HL-60 (cell line): Measurements from ENCODE around the gene ZFHX3.

Experiments used
- DNase-seq, 2 experiments: peaks; one replicate each; pipeline ENCODE4 v3.0.0-alpha.2; 2010 to 2020; ENCODE audit warnings: low read depth in 1 of 2, low spot score in 1 of 2
- H3K27ac ChIP-seq: fragments of 250-450 bp; sonication (Bioruptor Pico); replicated peaks from 2 replicates; pipeline ENCODE4 v1.5.1; 2020; ENCODE audit warnings: mild to moderate bottlenecking, moderate library complexity
- H3K27me3 ChIP-seq: fragments of 250-450 bp; sonication (Bioruptor Pico); 2 replicates; pipeline ENCODE4 v1.5.1; 2021; ENCODE audit warnings: mild to moderate bottlenecking, moderate library complexity; ENCODE audit not compliant: insufficient read depth, poor library complexity, severe bottlenecking
- H3K4me3 ChIP-seq: replicated peaks from 2 replicates; pipeline ENCODE4 v1.5.1; 2011; ENCODE audit warnings: mild to moderate bottlenecking, control low read depth, low read length; ENCODE audit not compliant: insufficient read depth
- CTCF ChIP-seq: IDR thresholded peaks from one replicate; pipeline ENCODE4 v1.5.1; 2011; ENCODE audit warnings: low read length, control low read depth, inconsistent platforms; ENCODE audit not compliant: insufficient read depth
- GABPA ChIP-seq: IDR thresholded peaks from 2 replicates; pipeline ENCODE4 v1.6.1; 2012; ENCODE audit warnings: low read depth
- POLR2AphosphoS5 ChIP-seq: IDR thresholded peaks from 2 replicates; pipeline ENCODE4 v1.6.1; 2012; ENCODE audit warnings: low read depth
- REST ChIP-seq: IDR thresholded peaks from 2 replicates; pipeline ENCODE4 v1.6.1; 2012; ENCODE audit warnings: low read depth; ENCODE audit not compliant: insufficient replicate concordance
- SPI1 ChIP-seq: IDR thresholded peaks from 2 replicates; pipeline ENCODE4 v1.6.1; 2012; ENCODE audit warnings: low read depth, mild to moderate bottlenecking, borderline replicate concordance

The ZFHX3 gene

GRCh38 chr16:72740347-72740746 is 307.6 kb downstream of the ZFHX3 start:
- no peak for DNase-seq
- no peaks in the 10 kb centered on the region for H3K27me3 ChIP-seq
- H3K27ac ChIP-seq, result no peak overlapping the region
- no peak overlapping the region for H3K4me3 ChIP-seq
- no peak for TF ChIP-seq CTCF
- TF ChIP-seq POLR2AphosphoS5, result no peak
- TF ChIP-seq SPI1, result no peak
- TF ChIP-seq GABPA, result no peak
- TF ChIP-seq REST, result no peak

DNA sequence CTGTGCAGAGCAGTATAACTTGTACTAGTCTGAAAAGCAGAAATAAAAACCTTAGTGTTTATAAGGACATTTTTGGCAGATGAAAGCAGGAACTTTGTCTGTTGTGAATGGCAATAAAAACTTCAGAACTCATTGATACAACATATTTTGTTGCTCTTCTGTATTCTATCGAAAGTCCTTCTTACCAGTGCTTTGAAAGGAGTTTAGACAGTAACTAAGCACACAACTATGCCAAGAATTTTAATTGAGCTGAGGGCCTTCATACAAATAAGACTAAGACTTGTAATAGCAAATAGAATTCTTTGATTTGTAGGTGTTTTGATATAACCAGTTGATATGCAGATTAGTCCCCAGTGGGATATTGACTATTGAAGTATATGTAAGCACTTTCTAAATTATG is 308.4 kb downstream of the ZFHX3 start:
- no peak for DNase-seq
- Histone ChIP-seq H3K27ac (no peak overlapping the region), H3K27me3 (no peaks in the 10 kb centered on the region), H3K4me3 (no peak overlapping the region)
- TF ChIP-seq POLR2AphosphoS5 (no peak), CTCF (no peak), SPI1 (no peak), GABPA (no peak), REST (no peak)

DNA sequence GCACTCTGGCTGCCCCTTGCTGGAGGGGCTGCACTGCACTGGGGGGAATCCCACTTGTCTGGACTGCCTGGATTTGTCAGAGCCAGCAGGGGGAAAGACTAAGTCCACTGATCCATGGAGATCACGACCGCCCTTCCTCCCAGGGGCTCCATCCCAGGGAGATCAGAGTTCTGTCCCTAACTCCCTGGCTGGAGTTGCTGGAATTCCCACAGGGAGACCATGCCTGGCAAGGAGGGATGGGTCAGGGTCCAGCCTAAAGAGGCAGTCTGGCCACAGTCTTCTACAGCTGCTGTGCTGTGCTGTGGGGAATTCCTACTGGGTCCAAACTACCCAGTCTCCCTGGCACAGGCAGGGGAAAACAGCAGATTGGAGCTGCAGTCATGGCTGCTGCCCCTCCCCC is 311.9 kb downstream of the ZFHX3 start:
- Histone ChIP-seq H3K27me3 (no peaks in the 10 kb centered on the region), H3K27ac (no peak overlapping the region), H3K4me3 (no peak overlapping the region)
- TF ChIP-seq SPI1, result no peak
- no peak for TF ChIP-seq REST
- TF ChIP-seq POLR2AphosphoS5, result no peak
- no peak for TF ChIP-seq GABPA
- no peak for DNase-seq
